BJ (cell line): ENCODE measurements around the gene IL1RAPL1. TPM values are rescaled to one million over a fixed set of nuclear protein-coding genes. Genes with fewer than 3 reads are reported as not detected.

Experiments
- CTCF ChIA-PET: fragments of 350-600 bp; formaldehyde crosslinking; extraction: SDS; loops from one replicate; lab custom pipeline; 2021; ENCODE audit warnings: antibody characterized with exemption, inconsistent platforms; lab: Yijun Ruan, JAX
- POLR2A ChIA-PET: fragments of 300-600 bp; sonication (Branson Sonifier 250); formaldehyde crosslinking; extraction: SDS; loops from one replicate; lab custom pipeline; 2021; ENCODE audit warnings: antibody characterized with exemption; lab: Charles Lee
- DNase-seq: peaks from one replicate; pipeline ENCODE4 v3.0.0-alpha.2; 2011; ENCODE audit warnings: low read depth
- H3K27me3 ChIP-seq: 2 replicates; pipeline ENCODE4 v1.6.0; 2011; ENCODE audit warnings: low read length; ENCODE audit not compliant: control insufficient read depth, insufficient read depth
- H3K36me3 ChIP-seq: 2 replicates; pipeline ENCODE4 v1.5.1; 2011; ENCODE audit warnings: low read length; ENCODE audit not compliant: control insufficient read depth, insufficient read depth
- H3K4me3 ChIP-seq: 2 replicates; pipeline ENCODE4 v1.5.1; 2011; ENCODE audit warnings: low read depth, mild to moderate bottlenecking, control low read depth, low read length
- polyA plus RNA-seq: library from polyadenylated mRNA; depleted of rRNA; stranded (reverse); fragments of >200 nt; gene quantifications from 2 replicates; pipeline ENCODE4 v1.2.3, GENCODE V29; 2011
- TF ChIP-seq, protein P1 (sequence below): IDR thresholded peaks from 2 replicates; pipeline ENCODE4 v1.5.1; 2011; ENCODE audit warnings: low read depth, mild to moderate bottlenecking, control low read depth, inconsistent platforms, low read length, moderate library complexity; ENCODE audit not compliant: insufficient read depth

The IL1RAPL1 gene
- polyA plus RNA-seq, 1 experiment: 0.02 TPM

DNA sequence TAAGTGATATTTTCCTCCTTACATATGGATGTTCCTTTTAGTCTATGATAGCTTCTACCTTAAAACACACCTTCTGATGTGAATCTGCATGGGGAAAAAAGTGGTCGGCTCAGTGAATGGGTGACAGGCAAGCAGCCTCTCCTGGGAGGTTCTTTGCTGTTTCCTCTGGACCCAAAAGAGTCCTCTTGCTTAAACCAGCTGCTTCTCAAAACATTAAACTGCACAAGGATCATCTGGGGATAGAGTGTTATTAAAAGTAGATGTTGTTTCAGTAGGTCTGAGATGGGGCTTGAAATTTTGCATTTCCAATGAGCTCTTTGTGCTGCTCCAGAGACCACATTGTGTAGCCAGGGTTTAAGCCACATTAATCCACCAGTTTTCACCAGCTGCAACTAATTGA is 452.9 kb downstream of the IL1RAPL1 start:
- Histone ChIP-seq H3K36me3 (no peaks in the 10 kb centered on the region), H3K27me3 (no peaks in the 10 kb centered on the region), H3K4me3 (no peak overlapping the region)
- no peak for DNase-seq
- POLR2A ChIA-PET: no interaction called here
- TF ChIP-seq, protein P1, sequence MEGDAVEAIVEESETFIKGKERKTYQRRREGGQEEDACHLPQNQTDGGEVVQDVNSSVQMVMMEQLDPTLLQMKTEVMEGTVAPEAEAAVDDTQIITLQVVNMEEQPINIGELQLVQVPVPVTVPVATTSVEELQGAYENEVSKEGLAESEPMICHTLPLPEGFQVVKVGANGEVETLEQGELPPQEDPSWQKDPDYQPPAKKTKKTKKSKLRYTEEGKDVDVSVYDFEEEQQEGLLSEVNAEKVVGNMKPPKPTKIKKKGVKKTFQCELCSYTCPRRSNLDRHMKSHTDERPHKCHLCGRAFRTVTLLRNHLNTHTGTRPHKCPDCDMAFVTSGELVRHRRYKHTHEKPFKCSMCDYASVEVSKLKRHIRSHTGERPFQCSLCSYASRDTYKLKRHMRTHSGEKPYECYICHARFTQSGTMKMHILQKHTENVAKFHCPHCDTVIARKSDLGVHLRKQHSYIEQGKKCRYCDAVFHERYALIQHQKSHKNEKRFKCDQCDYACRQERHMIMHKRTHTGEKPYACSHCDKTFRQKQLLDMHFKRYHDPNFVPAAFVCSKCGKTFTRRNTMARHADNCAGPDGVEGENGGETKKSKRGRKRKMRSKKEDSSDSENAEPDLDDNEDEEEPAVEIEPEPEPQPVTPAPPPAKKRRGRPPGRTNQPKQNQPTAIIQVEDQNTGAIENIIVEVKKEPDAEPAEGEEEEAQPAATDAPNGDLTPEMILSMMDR: no peak
- CTCF ChIA-PET: no interaction called here

DNA sequence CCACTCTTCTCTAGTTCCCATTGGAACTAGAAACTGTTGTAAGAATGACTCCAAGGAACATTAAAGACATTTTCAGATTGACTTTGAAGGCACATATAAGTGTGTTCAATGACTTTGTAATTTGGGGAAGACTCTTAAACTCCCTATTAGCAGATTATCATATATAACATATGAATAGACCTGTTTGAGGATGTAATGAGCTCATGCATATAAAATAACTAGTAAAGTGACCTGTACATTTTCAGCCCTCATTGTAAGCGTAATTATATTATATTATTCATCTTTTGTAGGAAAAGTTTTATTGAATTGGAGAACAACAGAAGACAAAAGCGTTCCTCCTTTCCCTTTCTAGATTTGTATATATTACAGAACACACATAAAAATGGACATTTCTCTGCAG is 455.1 kb downstream of the IL1RAPL1 start:
- TF ChIP-seq, protein P1: no peak
- H3K27me3 ChIP-seq: no peaks in the 10 kb centered on the region
- POLR2A ChIA-PET: no interaction called here
- H3K4me3 ChIP-seq: no peak overlapping the region
- no peak for DNase-seq
- CTCF ChIA-PET: no interaction called here
- H3K36me3 ChIP-seq: no peaks in the 10 kb centered on the region

DNA sequence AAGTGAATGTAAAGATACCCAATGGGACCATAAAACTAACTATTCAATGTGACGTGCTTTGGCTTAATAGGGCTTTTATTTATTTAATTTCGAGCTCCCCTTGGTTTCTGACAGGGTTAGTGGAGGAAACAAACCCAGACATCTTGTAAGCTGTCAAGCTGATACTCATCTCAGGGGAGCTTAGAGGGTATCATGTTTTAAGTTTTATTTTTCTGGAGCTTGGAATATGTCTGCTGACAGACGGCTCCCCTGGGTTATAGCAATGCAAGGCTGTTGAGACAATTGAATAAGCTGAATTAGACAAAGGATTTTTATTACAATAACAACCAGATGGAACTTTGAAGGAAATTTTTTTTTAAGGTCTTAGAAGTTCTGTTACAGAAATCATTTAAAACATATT is 456.5 kb downstream of the IL1RAPL1 start:
- TF ChIP-seq, protein P1: no peak
- CTCF ChIA-PET: no interaction called here
- Histone ChIP-seq H3K27me3 (no peaks in the 10 kb centered on the region), H3K36me3 (no peaks in the 10 kb centered on the region), H3K4me3 (no peak overlapping the region)
- DNase-seq: no peak
- POLR2A ChIA-PET: no interaction called here

- CTCF ChIA-PET: no interaction called here
- no peaks in the 10 kb centered on the region for H3K27me3 ChIP-seq
- POLR2A ChIA-PET: no interaction called here
- H3K4me3 ChIP-seq: no peak overlapping the region
- TF ChIP-seq, protein P1: no peak
- no peak for DNase-seq
- no peaks in the 10 kb centered on the region for H3K36me3 ChIP-seq
These were observed 457.4 kb downstream of the IL1RAPL1 start for GRCh38 chrX:29044423-29045184.

DNA sequence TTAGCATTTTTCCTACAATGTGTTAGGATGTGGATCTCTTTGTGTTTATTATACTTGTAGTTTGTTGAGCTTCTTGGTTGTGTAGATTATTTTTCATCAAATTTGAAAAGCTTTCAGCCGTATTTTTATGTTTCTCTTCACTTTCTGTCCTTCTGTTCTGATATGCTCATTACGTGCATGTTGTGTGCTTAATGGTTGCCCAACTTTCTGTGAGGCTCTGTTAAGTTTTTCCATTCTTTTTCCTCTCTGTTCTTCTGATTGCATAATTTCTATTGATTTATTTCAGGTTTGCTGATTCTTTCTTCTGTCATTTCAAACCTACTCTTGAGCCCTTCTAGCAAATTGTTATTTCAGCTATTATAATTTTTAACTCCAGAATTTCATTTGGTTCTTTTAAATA is 478.2 kb downstream of the IL1RAPL1 start:
- CTCF ChIA-PET: no interaction called here
- TF ChIP-seq, protein P1: no peak

More for the DNA sequence above, 478.2 kb downstream of the IL1RAPL1 start:
- POLR2A ChIA-PET: no interaction called here
- Histone ChIP-seq H3K36me3 (no peaks in the 10 kb centered on the region), H3K27me3 (no peaks in the 10 kb centered on the region), H3K4me3 (no peak overlapping the region)
- DNase-seq: no peak
